GM23338 (cell line): ENCODE measurements around the gene AP1G1. TPM values are rescaled to one million over a fixed set of nuclear protein-coding genes. Genes with fewer than 3 reads are reported as not detected.

Experiments used
- ATAC-seq: fragments of 200-7000 bp; cut with Tn5 transposase; 3 replicates; pipeline ENCODE4 v1.9.1; 2020
- DNase-seq: peaks from one replicate; pipeline ENCODE4 v3.0.0-alpha.2; 2015; ENCODE audit warnings: low spot score
- H2AFZ ChIP-seq: fragments of 200-600 bp; sonication (generic); 2 replicates; pipeline ENCODE4 v1.8.0; 2016; ENCODE audit warnings: antibody characterized with exemption, mild to moderate bottlenecking, moderate library complexity
- H3F3A ChIP-seq: fragments of 200-600 bp; sonication (generic); replicated peaks from 2 replicates; pipeline ENCODE4 v1.8.0; 2017; ENCODE audit warnings: antibody characterized with exemption, mixed run types, low read depth
- H3K27ac ChIP-seq: fragments of 200-600 bp; sonication (generic); 2 replicates; pipeline ENCODE4 v1.6.1; 2016; ENCODE audit warnings: low read depth
- H3K27me3 ChIP-seq: fragments of 200-600 bp; sonication (generic); 2 replicates; pipeline ENCODE4 v1.8.0; 2016; ENCODE audit warnings: mild to moderate bottlenecking, mixed run types, moderate library complexity; ENCODE audit not compliant: insufficient read depth
- H3K36me3 ChIP-seq: fragments of 200-600 bp; sonication (generic); 2 replicates; pipeline ENCODE4 v1.8.0; 2016; ENCODE audit warnings: mild to moderate bottlenecking; ENCODE audit not compliant: insufficient read depth
- H3K4me1 ChIP-seq: fragments of 200-600 bp; sonication (generic); 2 replicates; pipeline ENCODE4 v1.8.0; 2016; ENCODE audit warnings: mild to moderate bottlenecking, moderate library complexity; ENCODE audit not compliant: insufficient read depth
- H3K4me2 ChIP-seq: fragments of 200-600 bp; sonication (generic); 2 replicates; pipeline ENCODE4 v1.7.1; 2017; ENCODE audit warnings: mixed run types
- H3K4me3 ChIP-seq: fragments of 200-600 bp; sonication (generic); 2 replicates; pipeline ENCODE4 v1.6.1; 2016; ENCODE audit warnings: mixed run types
- H3K79me2 ChIP-seq: fragments of 200-600 bp; sonication (generic); replicated peaks from 2 replicates; pipeline ENCODE4 v1.8.0; 2017; ENCODE audit warnings: mild to moderate bottlenecking; ENCODE audit not compliant: insufficient read depth
- H3K9me2 ChIP-seq: fragments of 200-600 bp; sonication (generic); 2 replicates; pipeline ENCODE4 v1.8.0; 2017; ENCODE audit not compliant: insufficient read depth
- H4K20me1 ChIP-seq: fragments of 200-600 bp; sonication (generic); replicated peaks from 2 replicates; pipeline ENCODE4 v1.8.0; 2017; ENCODE audit warnings: mild to moderate bottlenecking; ENCODE audit not compliant: insufficient read depth
- H3K27ac Mint-ChIP-seq: 2 replicates; pipeline ENCODE4 v1.8.0; 2020; ENCODE audit warnings: inconsistent platforms, mild to moderate bottlenecking, moderate library complexity, mixed read lengths
- H3K27me3 Mint-ChIP-seq: 3 replicates; pipeline ENCODE4 v1.8.0; 2022; ENCODE audit warnings: low read depth, mild to moderate bottlenecking, moderate library complexity, mixed read lengths, inconsistent platforms; ENCODE audit not compliant: insufficient read depth, poor library complexity
- H3K36me3 Mint-ChIP-seq: 3 replicates; pipeline ENCODE4 v1.8.0; 2021; ENCODE audit warnings: low read depth, mild to moderate bottlenecking, inconsistent platforms, moderate library complexity, mixed read lengths
- H3K4me1 Mint-ChIP-seq: 3 replicates; pipeline ENCODE4 v1.8.0; 2020; ENCODE audit warnings: mild to moderate bottlenecking, inconsistent platforms, mixed read lengths
- H3K4me3 Mint-ChIP-seq: 3 replicates; pipeline ENCODE4 v1.8.0; 2021; ENCODE audit warnings: moderate library complexity, mild to moderate bottlenecking, inconsistent platforms, mixed read lengths
- H3K9me3 Mint-ChIP-seq: 3 replicates; pipeline ENCODE4 v1.8.0; 2020; ENCODE audit warnings: moderate library complexity, mild to moderate bottlenecking, inconsistent platforms, mixed read lengths
- CREB1 ChIP-seq: fragments of 250-450 bp; sonication (Bioruptor Pico); IDR thresholded peaks from 2 replicates; pipeline ENCODE4 v1.5.0; 2020; ENCODE audit warnings: low read depth, mild to moderate bottlenecking, moderate library complexity
- CTCF ChIP-seq, 2 experiments: fragments of 200-600 bp in 1 of 2; sonication (generic) in 1 of 2; conservative IDR thresholded peaks; 2 replicates each; pipeline versions ENCODE4 v1.5.1 to v1.6.1; 2016 to 2017; ENCODE audit warnings: antibody characterized with exemption in 2 of 2, low read depth in 2 of 2, mild to moderate bottlenecking in 2 of 2, moderate library complexity in 1 of 2
- ETS1 ChIP-seq: IDR thresholded peaks from 2 replicates; pipeline ENCODE4 v1.6.1; 2016; ENCODE audit warnings: antibody characterized with exemption
- EZH2 ChIP-seq: fragments of 200-600 bp; sonication (generic); IDR thresholded peaks from one replicate; pipeline ENCODE4 v1.8.0; 2017; ENCODE audit warnings: antibody characterized with exemption, mild to moderate bottlenecking, low read depth; ENCODE audit not compliant: unreplicated experiment
- EZH2phosphoT487 ChIP-seq: fragments of 200-600 bp; sonication (generic); IDR thresholded peaks from one replicate; pipeline ENCODE4 v1.8.1; 2018; ENCODE audit warnings: antibody characterized with exemption; ENCODE audit not compliant: unreplicated experiment
- JUNB ChIP-seq: IDR thresholded peaks from one replicate; pipeline ENCODE4 v1.6.1; 2016; ENCODE audit warnings: antibody characterized with exemption; ENCODE audit not compliant: unreplicated experiment
- NANOG ChIP-seq: IDR thresholded peaks from 2 replicates; pipeline ENCODE4 v1.6.1; 2016; ENCODE audit warnings: antibody characterized with exemption, borderline replicate concordance
- POLR2AphosphoS5 ChIP-seq: IDR thresholded peaks from 2 replicates; pipeline ENCODE4 v1.6.1; 2016; ENCODE audit warnings: antibody characterized with exemption, low read depth
- REST ChIP-seq: IDR thresholded peaks from one replicate; pipeline ENCODE4 v1.6.1; 2018; ENCODE audit warnings: antibody characterized with exemption; ENCODE audit not compliant: unreplicated experiment
- STAT1 ChIP-seq: IDR thresholded peaks from one replicate; pipeline ENCODE4 v1.6.1; 2016; ENCODE audit warnings: antibody characterized with exemption; ENCODE audit not compliant: unreplicated experiment
- ZNF114 ChIP-seq: fragments of 250-450 bp; sonication (Bioruptor Pico); IDR thresholded peaks from 2 replicates; pipeline ENCODE4 v1.5.0; 2020; ENCODE audit warnings: mild to moderate bottlenecking, moderate library complexity
- ZNF331 ChIP-seq: fragments of 250-450 bp; sonication (Bioruptor Pico); IDR thresholded peaks from 2 replicates; pipeline ENCODE4 v1.5.0; 2020; ENCODE audit warnings: low read depth, mild to moderate bottlenecking, moderate library complexity
- polyA plus RNA-seq: library from polyadenylated mRNA; unstranded; fragments of >200 nt; fragmentation: Nextera tagmentation; extraction: Ambion mirVana; gene quantifications from 2 replicates; pipeline ENCODE4 v1.2.1, GENCODE V29; 2016
- total RNA-seq: library from RNA; depleted of rRNA; stranded (reverse); fragments of >200 nt; shearing (Covaris generic); gene quantifications from 2 replicates; pipeline ENCODE4 v1.2.3, GENCODE V29; 2014
- TF ChIP-seq, protein P1 (sequence below): fragments of 250-450 bp; sonication (Bioruptor Pico); IDR thresholded peaks from 2 replicates; pipeline ENCODE4 v1.5.0; 2020; ENCODE audit warnings: mild to moderate bottlenecking, moderate library complexity

AP1G1 gene
- total and polyA plus RNA-seq, 2 experiments from 2014 or later: 16.3 to 73.3 TPM

DNA sequence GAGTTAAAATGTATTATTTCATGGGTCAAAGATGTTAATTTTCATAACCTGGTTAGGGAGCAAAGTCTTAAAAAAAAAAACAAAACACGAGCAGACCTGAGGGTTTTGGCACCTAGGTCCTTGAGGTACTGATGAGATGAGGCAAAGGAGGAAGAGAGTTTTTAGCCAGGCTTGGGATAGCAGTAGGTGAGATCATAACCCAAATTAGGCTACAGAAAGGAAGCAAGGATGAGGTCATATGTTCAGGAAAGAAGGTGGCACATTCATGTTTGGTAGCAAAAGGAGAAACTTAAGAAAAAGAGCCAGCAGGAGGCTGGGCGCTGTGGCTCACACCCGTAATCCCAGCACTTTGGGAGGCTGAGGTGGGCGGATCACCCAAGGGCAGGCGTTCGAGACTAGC, 40.0 kb upstream of the AP1G1 start:
- Mint-ChIP-seq H3K4me3 (no peak overlapping the region), H3K27ac (no peak overlapping the region), H3K27me3 (peaks cover 13% of the 10 kb centered on the region), H3K36me3 (peaks cover 39% of the 10 kb centered on the region), H3K9me3 (no peaks in the 10 kb centered on the region), H3K4me1 (peaks cover 11% of the 10 kb centered on the region)
- Histone ChIP-seq H3K36me3 (no peaks in the 10 kb centered on the region), H3F3A (no peaks in the 10 kb centered on the region; the same call in 1 of the 2 replicates), H3K79me2 (peaks cover 26% of the 10 kb centered on the region), H3K4me1 (peaks cover 6% of the 10 kb centered on the region), H4K20me1 (peaks cover 8% of the 10 kb centered on the region), H3K27me3 (no peaks in the 10 kb centered on the region), H3K9me2 (no peaks in the 10 kb centered on the region), H3K27ac (no peak overlapping the region), H3K4me2 (no peak overlapping the region), H3K4me3 (no peak overlapping the region), H2AFZ (no peak overlapping the region)
- ATAC-seq (no peak), DNase-seq (no peak)
- no peak for TF ChIP-seq CTCF (conservative IDR thresholded peaks at IDR 0.05; ENCODE audit: low read depth in 2 of 2)
- TF ChIP-seq REST: no peak
- TF ChIP-seq, protein P1, sequence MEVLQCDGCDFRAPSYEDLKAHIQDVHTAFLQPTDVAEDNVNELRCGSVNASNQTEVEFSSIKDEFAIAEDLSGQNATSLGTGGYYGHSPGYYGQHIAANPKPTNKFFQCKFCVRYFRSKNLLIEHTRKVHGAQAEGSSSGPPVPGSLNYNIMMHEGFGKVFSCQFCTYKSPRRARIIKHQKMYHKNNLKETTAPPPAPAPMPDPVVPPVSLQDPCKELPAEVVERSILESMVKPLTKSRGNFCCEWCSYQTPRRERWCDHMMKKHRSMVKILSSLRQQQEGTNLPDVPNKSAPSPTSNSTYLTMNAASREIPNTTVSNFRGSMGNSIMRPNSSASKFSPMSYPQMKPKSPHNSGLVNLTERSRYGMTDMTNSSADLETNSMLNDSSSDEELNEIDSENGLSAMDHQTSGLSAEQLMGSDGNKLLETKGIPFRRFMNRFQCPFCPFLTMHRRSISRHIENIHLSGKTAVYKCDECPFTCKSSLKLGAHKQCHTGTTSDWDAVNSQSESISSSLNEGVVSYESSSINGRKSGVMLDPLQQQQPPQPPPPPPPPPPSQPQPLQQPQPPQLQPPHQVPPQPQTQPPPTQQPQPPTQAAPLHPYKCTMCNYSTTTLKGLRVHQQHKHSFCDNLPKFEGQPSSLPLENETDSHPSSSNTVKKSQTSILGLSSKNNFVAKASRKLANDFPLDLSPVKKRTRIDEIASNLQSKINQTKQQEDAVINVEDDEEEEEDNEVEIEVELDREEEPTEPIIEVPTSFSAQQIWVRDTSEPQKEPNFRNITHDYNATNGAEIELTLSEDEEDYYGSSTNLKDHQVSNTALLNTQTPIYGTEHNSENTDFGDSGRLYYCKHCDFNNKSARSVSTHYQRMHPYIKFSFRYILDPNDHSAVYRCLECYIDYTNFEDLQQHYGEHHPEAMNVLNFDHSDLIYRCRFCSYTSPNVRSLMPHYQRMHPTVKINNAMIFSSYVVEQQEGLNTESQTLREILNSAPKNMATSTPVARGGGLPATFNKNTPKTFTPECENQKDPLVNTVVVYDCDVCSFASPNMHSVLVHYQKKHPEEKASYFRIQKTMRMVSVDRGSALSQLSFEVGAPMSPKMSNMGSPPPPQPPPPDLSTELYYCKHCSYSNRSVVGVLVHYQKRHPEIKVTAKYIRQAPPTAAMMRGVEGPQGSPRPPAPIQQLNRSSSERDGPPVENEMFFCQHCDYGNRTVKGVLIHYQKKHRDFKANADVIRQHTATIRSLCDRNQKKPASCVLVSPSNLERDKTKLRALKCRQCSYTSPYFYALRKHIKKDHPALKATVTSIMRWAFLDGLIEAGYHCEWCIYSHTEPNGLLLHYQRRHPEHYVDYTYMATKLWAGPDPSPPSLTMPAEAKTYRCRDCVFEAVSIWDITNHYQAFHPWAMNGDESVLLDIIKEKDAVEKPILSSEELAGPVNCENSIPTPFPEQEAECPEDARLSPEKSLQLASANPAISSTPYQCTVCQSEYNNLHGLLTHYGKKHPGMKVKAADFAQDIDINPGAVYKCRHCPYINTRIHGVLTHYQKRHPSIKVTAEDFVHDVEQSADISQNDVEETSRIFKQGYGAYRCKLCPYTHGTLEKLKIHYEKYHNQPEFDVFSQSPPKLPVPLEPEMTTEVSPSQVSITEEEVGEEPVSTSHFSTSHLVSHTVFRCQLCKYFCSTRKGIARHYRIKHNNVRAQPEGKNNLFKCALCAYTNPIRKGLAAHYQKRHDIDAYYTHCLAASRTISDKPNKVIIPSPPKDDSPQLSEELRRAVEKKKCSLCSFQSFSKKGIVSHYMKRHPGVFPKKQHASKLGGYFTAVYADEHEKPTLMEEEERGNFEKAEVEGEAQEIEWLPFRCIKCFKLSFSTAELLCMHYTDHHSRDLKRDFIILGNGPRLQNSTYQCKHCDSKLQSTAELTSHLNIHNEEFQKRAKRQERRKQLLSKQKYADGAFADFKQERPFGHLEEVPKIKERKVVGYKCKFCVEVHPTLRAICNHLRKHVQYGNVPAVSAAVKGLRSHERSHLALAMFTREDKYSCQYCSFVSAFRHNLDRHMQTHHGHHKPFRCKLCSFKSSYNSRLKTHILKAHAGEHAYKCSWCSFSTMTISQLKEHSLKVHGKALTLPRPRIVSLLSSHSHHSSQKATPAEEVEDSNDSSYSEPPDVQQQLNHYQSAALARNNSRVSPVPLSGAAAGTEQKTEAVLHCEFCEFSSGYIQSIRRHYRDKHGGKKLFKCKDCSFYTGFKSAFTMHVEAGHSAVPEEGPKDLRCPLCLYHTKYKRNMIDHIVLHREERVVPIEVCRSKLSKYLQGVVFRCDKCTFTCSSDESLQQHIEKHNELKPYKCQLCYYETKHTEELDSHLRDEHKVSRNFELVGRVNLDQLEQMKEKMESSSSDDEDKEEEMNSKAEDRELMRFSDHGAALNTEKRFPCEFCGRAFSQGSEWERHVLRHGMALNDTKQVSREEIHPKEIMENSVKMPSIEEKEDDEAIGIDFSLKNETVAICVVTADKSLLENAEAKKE (CRISPR knock-in tag): no peak
- no peak for TF ChIP-seq STAT1
- TF ChIP-seq JUNB: no peak
- no peak for TF ChIP-seq EZH2
- no peak for TF ChIP-seq CREB1
- no peak for TF ChIP-seq POLR2AphosphoS5
- TF ChIP-seq NANOG: no peak
- no peak for TF ChIP-seq ZNF114 (CRISPR knock-in tag)
- no peak for TF ChIP-seq EZH2phosphoT487
- TF ChIP-seq ZNF331 (CRISPR knock-in tag): no peak
- TF ChIP-seq ETS1: no peak
